ENCODE results near the gene RNU6-7. TPM values are rescaled to one million over a fixed set of nuclear protein-coding genes. Genes with fewer than 3 reads are reported as not detected.

Gene RNU6-7
- total RNA-seq, 1 experiment from 2014 or later = not detected

DNA sequence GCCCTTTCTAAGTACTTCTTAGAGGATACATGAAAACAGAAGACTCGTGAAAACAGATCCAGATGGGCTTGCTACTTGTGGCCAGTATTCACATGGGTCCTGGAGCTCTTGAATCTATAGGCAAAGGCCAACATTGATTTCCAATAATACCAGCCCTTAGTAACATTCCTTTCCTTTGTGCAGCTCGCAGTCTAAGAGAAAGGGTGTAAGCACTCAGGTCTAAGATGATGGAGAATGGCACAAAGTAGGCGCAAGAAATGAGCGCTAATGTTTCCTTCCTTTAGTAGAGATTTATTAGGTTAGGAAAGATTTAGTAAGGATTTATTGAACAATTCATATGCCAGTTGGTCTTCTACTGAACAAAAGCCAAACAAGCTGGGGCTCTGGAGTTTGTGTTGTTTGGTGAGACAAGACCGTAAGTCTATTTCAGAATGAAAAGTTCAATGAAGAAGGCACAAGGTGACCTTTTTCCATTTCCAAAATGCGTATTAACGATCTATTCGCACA is 699 bp downstream of the RNU6-7 start:
- H3K4me1 ChIP-seq (ENCODE audit: insufficient read depth, low read length) = no peaks in the 10 kb centered on the region
- no peak overlapping the region for H4K5ac ChIP-seq (ENCODE audit: insufficient read length, low read depth, low read length)
- H2AK5ac ChIP-seq (ENCODE audit: insufficient read length, low read length) = no peak overlapping the region
- no peak overlapping the region for H2BK12ac ChIP-seq (ENCODE audit: insufficient read length, low read depth, low read length)
- no peaks in the 10 kb centered on the region for H4K20me1 ChIP-seq (ENCODE audit: control insufficient read depth, insufficient read depth, insufficient read length)
- Mint-ChIP-seq H3K4me1 (peaks cover 27 to 29% of the 10 kb centered on the region in 2 experiments), H3K27ac (no peak overlapping the region; a peak in 1 of 7 replicates), H3K36me3 (ENCODE audit: insufficient read depth in 1 of 3, low read depth in 3 of 3) (no peaks in the 10 kb centered on the region), H3K4me3 (peak overlapping the region; percentile 76 to 97), H3K9me3 (no peaks in the 10 kb centered on the region; a peak in 1 of 5 replicates), H3K27me3 (ENCODE audit: low read depth) (peaks cover 10% of the 10 kb centered on the region)
- H3K23me2 ChIP-seq (ENCODE audit: insufficient read length, low read depth, low read length, poor library complexity, severe bottlenecking) = peaks cover 15% of the 10 kb centered on the region
- no peaks in the 10 kb centered on the region for H3K9me3 ChIP-seq (ENCODE audit: control insufficient read depth, low read depth, low read length)
- H2BK20ac ChIP-seq (ENCODE audit: low read depth, low read length, poor library complexity, severe bottlenecking) = no peak overlapping the region
- no peak overlapping the region for H3K18ac ChIP-seq (ENCODE audit: insufficient read length, low read depth, low read length)
- H3K79me1 ChIP-seq (ENCODE audit: insufficient read depth, low read depth, low read length, poor library complexity, severe bottlenecking) = no peaks in the 10 kb centered on the region
- DNase-seq = no peak
- no peak overlapping the region for H3K9ac ChIP-seq (ENCODE audit: extremely low read depth, insufficient read length, low read length)
- TF ChIP-seq, protein P1, sequence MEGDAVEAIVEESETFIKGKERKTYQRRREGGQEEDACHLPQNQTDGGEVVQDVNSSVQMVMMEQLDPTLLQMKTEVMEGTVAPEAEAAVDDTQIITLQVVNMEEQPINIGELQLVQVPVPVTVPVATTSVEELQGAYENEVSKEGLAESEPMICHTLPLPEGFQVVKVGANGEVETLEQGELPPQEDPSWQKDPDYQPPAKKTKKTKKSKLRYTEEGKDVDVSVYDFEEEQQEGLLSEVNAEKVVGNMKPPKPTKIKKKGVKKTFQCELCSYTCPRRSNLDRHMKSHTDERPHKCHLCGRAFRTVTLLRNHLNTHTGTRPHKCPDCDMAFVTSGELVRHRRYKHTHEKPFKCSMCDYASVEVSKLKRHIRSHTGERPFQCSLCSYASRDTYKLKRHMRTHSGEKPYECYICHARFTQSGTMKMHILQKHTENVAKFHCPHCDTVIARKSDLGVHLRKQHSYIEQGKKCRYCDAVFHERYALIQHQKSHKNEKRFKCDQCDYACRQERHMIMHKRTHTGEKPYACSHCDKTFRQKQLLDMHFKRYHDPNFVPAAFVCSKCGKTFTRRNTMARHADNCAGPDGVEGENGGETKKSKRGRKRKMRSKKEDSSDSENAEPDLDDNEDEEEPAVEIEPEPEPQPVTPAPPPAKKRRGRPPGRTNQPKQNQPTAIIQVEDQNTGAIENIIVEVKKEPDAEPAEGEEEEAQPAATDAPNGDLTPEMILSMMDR (conservative IDR thresholded peaks at IDR 0.05) = no peak
- H3K27ac ChIP-seq (ENCODE audit: insufficient read length, low read depth, low read length) = no peak overlapping the region
- H2AFZ ChIP-seq (ENCODE audit: low read length) = peak overlapping the region; percentile 41
- no peak overlapping the region for H2BK5ac ChIP-seq (ENCODE audit: insufficient read length, low read length)
- peak overlapping the region; percentile 98 for H3K4me2 ChIP-seq (ENCODE audit: insufficient read depth, insufficient read length, low read length)
- no peak overlapping the region for H2BK15ac ChIP-seq (ENCODE audit: low read depth, low read length)
- no peaks in the 10 kb centered on the region for H3K79me2 ChIP-seq (ENCODE audit: insufficient read depth, low read length)
- H3K23ac ChIP-seq (ENCODE audit: insufficient read length, low read depth, low read length) = no peak overlapping the region
- no peak overlapping the region for H3K14ac ChIP-seq (ENCODE audit: insufficient read depth, low read length)
- no peak overlapping the region for H4K8ac ChIP-seq (replicated peaks; ENCODE audit: insufficient read length, low read depth, low read length)
- no peak overlapping the region for H3T11ph ChIP-seq (ENCODE audit: low read length)
- H3K56ac ChIP-seq (ENCODE audit: insufficient read length, low read depth, low read length) = no peak overlapping the region
- no peaks in the 10 kb centered on the region for H3K27me3 ChIP-seq (ENCODE audit: insufficient read depth, low read length)
- no CpG with 5 or more reads among the region's 8 CpGs for WGBS (ENCODE audit: extremely low coverage, insufficient read length, low lambda C conversion rate)
- H3K4ac ChIP-seq (ENCODE audit: low read depth, low read length) = no peak overlapping the region
- H2BK120ac ChIP-seq (ENCODE audit: low read depth, low read length, poor library complexity, severe bottlenecking) = no peak overlapping the region
- no peak overlapping the region for H4K91ac ChIP-seq (ENCODE audit: insufficient read length, low read depth, low read length)
